Activated CD4-positive, alpha-beta T cell treated with anti-CD3 and anti-CD28 coated beads, Interleukin-2, Interleukin-6, amounts not matched to agents 100 ng/mL and 50 ng/mL, durations not matched to agents 16 hours and 8 hours (primary cell): ENCODE data around the gene PHRF1.
"Not testable (repeated sequence)": the region's sequence is repeated elsewhere in the genome, so short reads cannot be mapped to it uniquely, and the experiment has no call there.

ENCODE experiments used
- DNase-seq: peaks from one replicate; pipeline ENCODE4 v3.0.0-alpha.2; 2020

The PHRF1 gene

GRCh38 chr11:559020-559620, 17.1 kb upstream of the PHRF1 start:
- DNase-seq: no peak

- no peak for DNase-seq
These were observed 16.5 kb upstream of the PHRF1 start for GRCh38 chr11:559712-560304.

GRCh38 chr11:560305-561147, 15.7 kb upstream of the PHRF1 start, which contains the start of the genes LMNTD2 and RASSF7:
LMNTD2 (minus strand) TSS chr11:560738; CDS start chr11:560716, 22 bp downstream.
RASSF7 (plus strand) TSS chr11:560970; CDS start chr11:561769, 799 bp downstream.
- peak; percentile 97 for DNase-seq

- DNase-seq: peak; percentile 20
These were observed 14.9 kb upstream of the PHRF1 start for GRCh38 chr11:561148-562003.

GRCh38 chr11:562046-562645, 14.1 kb upstream of the PHRF1 start:
- no peak for DNase-seq

GRCh38 chr11:563066-563811, 13.0 kb upstream of the PHRF1 start:
- no peak for DNase-seq

GRCh38 chr11:563812-564578, 12.3 kb upstream of the PHRF1 start:
- DNase-seq: no peak

- no peak for DNase-seq
These were observed 10.3 kb upstream of the PHRF1 start for GRCh38 chr11:565921-566509.

- no peak for DNase-seq
These were observed 9.2 kb upstream of the PHRF1 start for GRCh38 chr11:567011-567628.

GRCh38 chr11:567629-568292, 8.5 kb upstream of the PHRF1 start:
- DNase-seq: no peak

GRCh38 chr11:568306-569157, 7.7 kb upstream of the PHRF1 start:
- peak; percentile 96 for DNase-seq

GRCh38 chr11:569158-569885, 6.9 kb upstream of the PHRF1 start:
- no peak for DNase-seq

GRCh38 chr11:571802-572185, 4.5 kb upstream of the PHRF1 start:
- DNase-seq: no peak

- no peak for DNase-seq
These were observed 3.0 kb upstream of the PHRF1 start for GRCh38 chr11:573146-573759.

GRCh38 chr11:574031-574570, 2.2 kb upstream of the PHRF1 start:
- DNase-seq: not testable (repeated sequence)

- DNase-seq: no peak
These were observed 1.5 kb upstream of the PHRF1 start for GRCh38 chr11:574632-575312.
